GM12878 (cell line): ENCODE data around the gene CACNA1S. TPM values are rescaled to one million over a fixed set of nuclear protein-coding genes. Genes with fewer than 3 reads are reported as not detected.

Source experiments
- ATAC-seq: fragments of 200-7000 bp; cut with Tn5 transposase; 3 replicates; pipeline ENCODE4 v1.9.1; 2020; ENCODE audit warnings: mild to moderate bottlenecking, moderate library complexity
- BruUV-seq: library from RNA; stranded (reverse); fragments of 400-500 nt; replicated peaks from 2 replicates; lab custom pipeline; 2021; lab: Mats Ljungman, UMichigan
- CTCF ChIA-PET: fragments of 300-600 bp; sonication (Branson Sonifier 250); formaldehyde crosslinking; extraction: SDS; loops from one replicate; lab custom pipeline; 2021; ENCODE audit warnings: inconsistent platforms; lab: Yijun Ruan, JAX
- POLR2A ChIA-PET: fragments of 350-600 bp; formaldehyde crosslinking; extraction: SDS; loops from one replicate; lab custom pipeline; 2021; ENCODE audit warnings: inconsistent platforms; lab: Charles Lee
- RAD21 ChIA-PET: fragments of 300-600 bp; sonication (Branson Sonifier 250); formaldehyde crosslinking; loops from one replicate; lab custom pipeline; 2023; ENCODE audit warnings: antibody characterized with exemption; ENCODE audit not compliant: unreplicated experiment; lab: Charles Lee
- SMC1A ChIA-PET: fragments of 300-600 bp; sonication (Branson Sonifier 250); formaldehyde crosslinking; loops from one replicate; lab custom pipeline; 2023; ENCODE audit not compliant: unreplicated experiment, uncharacterized antibody; lab: Charles Lee
- DNase-seq: peaks from one replicate; pipeline ENCODE4 v3.0.0-alpha.2; 2011; ENCODE audit warnings: low read depth, low spot score
- FAIRE-seq: peaks from 3 replicates; lab custom pipeline; 2011; peaks lifted over from hg19 to GRCh38; lab: Jason Lieb, UNC
- H2AFZ ChIP-seq: 2 replicates; pipeline ENCODE4 v1.6.0; 2011; ENCODE audit warnings: low read depth, low read length, control low read depth; ENCODE audit not compliant: control insufficient read depth
- H3K27ac ChIP-seq: 2 replicates; pipeline ENCODE4 v1.5.1; 2011; ENCODE audit warnings: control low read depth; ENCODE audit not compliant: control insufficient read depth, insufficient read depth
- H3K27me3 ChIP-seq, 2 experiments: replicated peaks in 1 of 2; 2 replicates each; pipeline versions ENCODE4 v1.6.0 to v1.6.1; 2011; ENCODE audit warnings: low read length in 1 of 2; ENCODE audit not compliant: control insufficient read depth in 2 of 2, insufficient read depth in 2 of 2
- H3K36me3 ChIP-seq, 2 experiments: 2 replicates each; pipeline ENCODE4 v1.5.1; 2011; ENCODE audit warnings: low read length in 1 of 2; ENCODE audit not compliant: control insufficient read depth in 2 of 2, insufficient read depth in 2 of 2
- H3K4me1 ChIP-seq: 2 replicates; pipeline ENCODE4 v1.6.1; 2011; ENCODE audit warnings: mild to moderate bottlenecking, low read length, moderate library complexity, mixed read lengths; ENCODE audit not compliant: control insufficient read depth, insufficient read depth
- H3K4me2 ChIP-seq: 2 replicates; pipeline ENCODE4 v1.6.0; 2011; ENCODE audit warnings: control low read depth; ENCODE audit not compliant: control insufficient read depth, insufficient read depth
- H3K4me3 ChIP-seq: fragments of 200-600 bp; sonication (generic); 2 replicates; pipeline ENCODE4 v1.5.1; 2016
- H3K79me2 ChIP-seq: 2 replicates; pipeline ENCODE4 v1.6.0; 2011; ENCODE audit warnings: low read length; ENCODE audit not compliant: control insufficient read depth, insufficient read depth
- H3K9ac ChIP-seq: 2 replicates; pipeline ENCODE4 v1.8.0; 2011; ENCODE audit warnings: low read length, control low read depth, mixed read lengths; ENCODE audit not compliant: control insufficient read depth, insufficient read depth
- H3K9me3 ChIP-seq: replicated peaks from 3 replicates; pipeline ENCODE4 v1.5.1; 2011; ENCODE audit warnings: mild to moderate bottlenecking, low read length; ENCODE audit not compliant: control insufficient read depth, insufficient read depth
- H4K20me1 ChIP-seq: 2 replicates; pipeline ENCODE4 v1.6.0; 2011; ENCODE audit not compliant: control insufficient read depth, insufficient read depth
- BMI1 ChIP-seq: fragments of 450-650 bp; IDR thresholded peaks from 2 replicates; pipeline ENCODE4 v1.6.1; 2016; ENCODE audit warnings: mild to moderate bottlenecking, moderate library complexity, borderline replicate concordance
- FOS ChIP-seq: IDR thresholded peaks from 3 replicates; pipeline ENCODE4 v1.6.1; 2011; ENCODE audit warnings: borderline replicate concordance; ENCODE audit not compliant: insufficient read length; ENCODE audit errors: extremely low read depth
- JUND ChIP-seq: IDR thresholded peaks from 2 replicates; pipeline ENCODE4 v1.6.1; 2012; ENCODE audit warnings: low read depth, mild to moderate bottlenecking, low read length, improper control_type of control experiment, moderate library complexity
- PAX8 ChIP-seq: fragments of 450-650 bp; IDR thresholded peaks from 2 replicates; pipeline ENCODE4 v1.6.1; 2017; ENCODE audit warnings: mild to moderate bottlenecking, moderate library complexity
- PKNOX1 ChIP-seq: fragments of 450-650 bp; IDR thresholded peaks from 2 replicates; pipeline ENCODE4 v1.6.1; 2016; ENCODE audit warnings: mild to moderate bottlenecking
- PRDM15 ChIP-seq: fragments of 450-650 bp; formaldehyde crosslinking; IDR thresholded peaks from 2 replicates; pipeline ENCODE4 v1.4.0; 2020; ENCODE audit warnings: mild to moderate bottlenecking, moderate library complexity
- SMAD1 ChIP-seq: fragments of 450-650 bp; IDR thresholded peaks from 2 replicates; pipeline ENCODE4 v1.6.1; 2018; ENCODE audit warnings: mild to moderate bottlenecking, low read depth; ENCODE audit not compliant: partially characterized antibody
- SREBF2 ChIP-seq: IDR thresholded peaks from 2 replicates; pipeline ENCODE4 v1.6.1; 2012; ENCODE audit warnings: mild to moderate bottlenecking, low read length
- ZZZ3 ChIP-seq: IDR thresholded peaks from 2 replicates; pipeline ENCODE4 v1.6.1; 2011; ENCODE audit warnings: low read depth; ENCODE audit not compliant: control insufficient read depth, insufficient read length
- WGBS: methylation state at CpG from one replicate; pipeline ENCODE4 v1.1.6; 2016; ENCODE audit warnings: low lambda C conversion rate; ENCODE audit not compliant: insufficient replicate concordance, insufficient coverage; ENCODE audit errors: missing lambda C conversion rate; 5-methylcytosine and 5-hydroxymethylcytosine counted together
- in situ Hi-C: fragments of 300-500 bp; cut with MboI; formaldehyde crosslinking; loops from 9 replicates; pipeline ENCODE4 v1.14.3; 2018; ENCODE audit warnings: mixed read lengths
- intact Hi-C: fragments of 100-400 bp; cut with micrococcal nuclease; formaldehyde crosslinking; loops from one replicate; pipeline ENCODE4 v1.14.2; 2022; ENCODE audit not compliant: unreplicated experiment
- polyA plus RNA-seq, 11 experiments: library from polyadenylated mRNA; depleted of rRNA in 4 of 11; unstranded in 6 of 11; stranded (reverse) in 5 of 11; fragments of >200 nt; fragmentation: Nextera tagmentation in 4 of 11; fragmentation: Illumina TruSeq in 1 of 11; extraction: Ambion mirVana in 4 of 11; extraction: Trizol in 1 of 11; gene quantifications; 1 replicate in 1 of 11; 2 replicates in 10 of 11; pipeline versions ENCODE4 v1.2.1 to v1.2.3, GENCODE V29; 2011 to 2016; ENCODE audit warnings: inconsistent platforms in 2 of 11, missing spikeins in 2 of 11, low read depth in 1 of 11
- total RNA-seq, 4 experiments: library from RNA; depleted of rRNA in 3 of 4; stranded (reverse); fragments of >200 nt in 3 of 4; fragmentation: Illumina TruSeq in 1 of 4; extraction: Trizol in 1 of 4; gene quantifications; 2 replicates each; pipeline versions ENCODE4 v1.2.1 to v1.2.3, GENCODE V29; 2013 to 2021
- TF ChIP-seq, protein P1 (sequence below): IDR thresholded peaks from 2 replicates; pipeline ENCODE4 v1.6.1; 2012; ENCODE audit warnings: low read depth, low read length, improper control_type of control experiment
- TF ChIP-seq, protein P2 (sequence below): IDR thresholded peaks from 2 replicates; pipeline ENCODE4 v1.6.1; 2011; ENCODE audit warnings: borderline replicate concordance, low read depth, mild to moderate bottlenecking, moderate library complexity, mixed read lengths, low read length; ENCODE audit not compliant: insufficient read depth; ENCODE audit errors: extremely low read length

CACNA1S gene
- total and polyA plus RNA-seq, 10 of the 15 experiments (the other 5 are each of a cell fraction or from before 2014, with no cell fraction given) = under 0.01 to 0.04 (median 0.02) TPM; not detected in 6

- CTCF ChIA-PET = no interaction called here
- DNase-seq (no peak), FAIRE-seq (no peak), ATAC-seq (no peak)
- Histone ChIP-seq H3K4me3 (no peak overlapping the region), H3K27ac (no peak overlapping the region), H3K36me3 (no peaks in the 10 kb centered on the region), H3K4me2 (no peak overlapping the region), H3K27me3 (peaks cover 0 to 2% of the 10 kb centered on the region in 2 experiments; a peak in 3 of 4 replicates), H4K20me1 (no peaks in the 10 kb centered on the region), H3K4me1 (no peaks in the 10 kb centered on the region), H3K9ac (no peak overlapping the region), H2AFZ (no peak overlapping the region), H3K9me3 (no peaks in the 10 kb centered on the region), H3K79me2 (no peaks in the 10 kb centered on the region)
- SMC1A ChIA-PET = no interaction called here
- no peak for TF ChIP-seq JUND
- no peak for TF ChIP-seq FOS
- TF ChIP-seq SMAD1 = no peak
- TF ChIP-seq BMI1 = no peak
- WGBS = 63% methylated on average over 19 of the region's 19 CpGs
- intact Hi-C loops = loop anchor here (10.0 kb wide), 2 partner anchors 136 to 276 kb away; no protein-coding TSS in a partner anchor
- POLR2A ChIA-PET = no interaction called here
- RAD21 ChIA-PET = no interaction called here
- BruUV-seq = no TSS peak
- in situ Hi-C loops = no loop called here
These were observed 23.2 kb downstream of the CACNA1S start for GRCh38 chr1:201088901-201089525.

GRCh38 chr1:201088395-201088794, 23.8 kb downstream of the CACNA1S start:
- Histone ChIP-seq H3K79me2 (no peaks in the 10 kb centered on the region), H3K4me3 (no peak overlapping the region), H3K27me3 (no peaks in the 10 kb centered on the region; a peak in 3 of 4 replicates), H3K36me3 (no peaks in the 10 kb centered on the region), H3K4me1 (no peaks in the 10 kb centered on the region), H3K4me2 (no peak overlapping the region), H3K9me3 (no peaks in the 10 kb centered on the region), H3K9ac (no peak overlapping the region), H3K27ac (no peak overlapping the region), H4K20me1 (no peaks in the 10 kb centered on the region), H2AFZ (no peak overlapping the region)
- in situ Hi-C loops (no loop called here), intact Hi-C loops (loop anchor here (10.0 kb wide), 2 partner anchors 136 to 276 kb away; no protein-coding TSS in a partner anchor)
- FAIRE-seq (no peak), ATAC-seq (no peak), DNase-seq (no peak)
- ChIA-PET CTCF (no interaction called here), SMC1A (no interaction called here), POLR2A (no interaction called here), RAD21 (no interaction called here)
- BruUV-seq = no TSS peak
- 38% methylated on average over 4 of the region's 4 CpGs for WGBS
- TF ChIP-seq ZZZ3 (no peak), PRDM15 (CRISPR knock-in tag) (no peak), PAX8 (no peak), SREBF2 (no peak), PKNOX1 (no peak)
- TF ChIP-seq, protein P1, sequence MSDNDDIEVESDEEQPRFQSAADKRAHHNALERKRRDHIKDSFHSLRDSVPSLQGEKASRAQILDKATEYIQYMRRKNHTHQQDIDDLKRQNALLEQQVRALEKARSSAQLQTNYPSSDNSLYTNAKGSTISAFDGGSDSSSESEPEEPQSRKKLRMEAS = no peak
- TF ChIP-seq, protein P2, sequence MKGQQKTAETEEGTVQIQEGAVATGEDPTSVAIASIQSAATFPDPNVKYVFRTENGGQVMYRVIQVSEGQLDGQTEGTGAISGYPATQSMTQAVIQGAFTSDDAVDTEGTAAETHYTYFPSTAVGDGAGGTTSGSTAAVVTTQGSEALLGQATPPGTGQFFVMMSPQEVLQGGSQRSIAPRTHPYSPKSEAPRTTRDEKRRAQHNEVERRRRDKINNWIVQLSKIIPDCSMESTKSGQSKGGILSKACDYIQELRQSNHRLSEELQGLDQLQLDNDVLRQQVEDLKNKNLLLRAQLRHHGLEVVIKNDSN = no peak
